ENCODE results near the gene PITRM1. TPM values are rescaled to one million over a fixed set of nuclear protein-coding genes. Genes with fewer than 3 reads are reported as not detected.

The PITRM1 gene
- total RNA-seq, 1 donor from 2014 or later: 84.9 TPM

- H3K27ac Mint-ChIP-seq (ENCODE audit: unreplicated experiment): no peak overlapping the region
- TF ChIP-seq CTCF (IDR thresholded peaks at IDR 0.05): no peak
- DNase-seq (ENCODE audit: low spot score): no peak
- no peaks in the 10 kb centered on the region for H3K4me1 Mint-ChIP-seq (ENCODE audit: low read depth)
- H3K27me3 Mint-ChIP-seq (ENCODE audit: low read depth): no peaks in the 10 kb centered on the region
- no peak overlapping the region for H3K4me3 Mint-ChIP-seq (ENCODE audit: unreplicated experiment)
- peaks cover 53% of the 10 kb centered on the region for H3K36me3 Mint-ChIP-seq (ENCODE audit: low read depth)
- H3K9me3 Mint-ChIP-seq (ENCODE audit: low read depth): no peaks in the 10 kb centered on the region
Observed at GRCh38 chr10:3151889-3152565, 20.6 kb downstream of the PITRM1 start.

GRCh38 chr10:3150961-3151360 lies 21.6 kb downstream of the PITRM1 start:
- Mint-ChIP-seq H3K27ac (ENCODE audit: unreplicated experiment) (no peak overlapping the region), H3K4me1 (ENCODE audit: low read depth) (no peaks in the 10 kb centered on the region), H3K9me3 (ENCODE audit: low read depth) (no peaks in the 10 kb centered on the region), H3K27me3 (ENCODE audit: low read depth) (no peaks in the 10 kb centered on the region), H3K36me3 (ENCODE audit: low read depth) (peaks cover 50% of the 10 kb centered on the region), H3K4me3 (ENCODE audit: unreplicated experiment) (no peak overlapping the region)
- no peak for TF ChIP-seq CTCF (IDR thresholded peaks at IDR 0.05)
- no peak for DNase-seq (ENCODE audit: low spot score)

GRCh38 chr10:3150366-3150765 lies 22.2 kb downstream of the PITRM1 start:
- no peak for TF ChIP-seq CTCF (IDR thresholded peaks at IDR 0.05)
- Mint-ChIP-seq H3K27me3 (ENCODE audit: low read depth) (no peaks in the 10 kb centered on the region), H3K36me3 (ENCODE audit: low read depth) (peaks cover 52% of the 10 kb centered on the region), H3K4me1 (ENCODE audit: low read depth) (no peaks in the 10 kb centered on the region), H3K4me3 (ENCODE audit: unreplicated experiment) (no peak overlapping the region), H3K27ac (ENCODE audit: unreplicated experiment) (peak overlapping the region; percentile 37), H3K9me3 (ENCODE audit: low read depth) (no peaks in the 10 kb centered on the region)
- no peak for DNase-seq (ENCODE audit: low spot score)

GRCh38 chr10:3149918-3150317 lies 22.7 kb downstream of the PITRM1 start:
- no peak for TF ChIP-seq CTCF (IDR thresholded peaks at IDR 0.05)
- H3K36me3 Mint-ChIP-seq (ENCODE audit: low read depth): peaks cover 52% of the 10 kb centered on the region

GRCh38 chr10:3148994-3149393 lies 23.6 kb downstream of the PITRM1 start:
- H3K36me3 Mint-ChIP-seq (ENCODE audit: low read depth): peaks cover 52% of the 10 kb centered on the region
- H3K27ac Mint-ChIP-seq (ENCODE audit: unreplicated experiment): no peak overlapping the region
- no peaks in the 10 kb centered on the region for H3K4me1 Mint-ChIP-seq (ENCODE audit: low read depth)
- H3K27me3 Mint-ChIP-seq (ENCODE audit: low read depth): no peaks in the 10 kb centered on the region
- H3K9me3 Mint-ChIP-seq (ENCODE audit: low read depth): no peaks in the 10 kb centered on the region
- no peak for DNase-seq (ENCODE audit: low spot score)
- TF ChIP-seq CTCF (IDR thresholded peaks at IDR 0.05): no peak
- H3K4me3 Mint-ChIP-seq (ENCODE audit: unreplicated experiment): no peak overlapping the region

More at GRCh38 chr10:3149918-3150317, 22.7 kb downstream of the PITRM1 start:
- Mint-ChIP-seq H3K9me3 (ENCODE audit: low read depth) (no peaks in the 10 kb centered on the region), H3K27me3 (ENCODE audit: low read depth) (no peaks in the 10 kb centered on the region), H3K27ac (ENCODE audit: unreplicated experiment) (peak overlapping the region; percentile 37), H3K4me3 (ENCODE audit: unreplicated experiment) (no peak overlapping the region), H3K4me1 (ENCODE audit: low read depth) (no peaks in the 10 kb centered on the region)
- DNase-seq (ENCODE audit: low spot score): no peak

Data from chondrocyte (in vitro differentiated cells).